Stimulated activated CD8-positive, alpha-beta memory T cell treated with anti-CD3 and anti-CD28 coated beads, Interleukin-4, amount 100 ng/mL, for 48 hours (primary cell): ENCODE data around the gene HK1.

ENCODE experiments used
- DNase-seq: peaks from one replicate; pipeline ENCODE4 v3.0.0-alpha.2; 2020

The HK1 gene

DNA sequence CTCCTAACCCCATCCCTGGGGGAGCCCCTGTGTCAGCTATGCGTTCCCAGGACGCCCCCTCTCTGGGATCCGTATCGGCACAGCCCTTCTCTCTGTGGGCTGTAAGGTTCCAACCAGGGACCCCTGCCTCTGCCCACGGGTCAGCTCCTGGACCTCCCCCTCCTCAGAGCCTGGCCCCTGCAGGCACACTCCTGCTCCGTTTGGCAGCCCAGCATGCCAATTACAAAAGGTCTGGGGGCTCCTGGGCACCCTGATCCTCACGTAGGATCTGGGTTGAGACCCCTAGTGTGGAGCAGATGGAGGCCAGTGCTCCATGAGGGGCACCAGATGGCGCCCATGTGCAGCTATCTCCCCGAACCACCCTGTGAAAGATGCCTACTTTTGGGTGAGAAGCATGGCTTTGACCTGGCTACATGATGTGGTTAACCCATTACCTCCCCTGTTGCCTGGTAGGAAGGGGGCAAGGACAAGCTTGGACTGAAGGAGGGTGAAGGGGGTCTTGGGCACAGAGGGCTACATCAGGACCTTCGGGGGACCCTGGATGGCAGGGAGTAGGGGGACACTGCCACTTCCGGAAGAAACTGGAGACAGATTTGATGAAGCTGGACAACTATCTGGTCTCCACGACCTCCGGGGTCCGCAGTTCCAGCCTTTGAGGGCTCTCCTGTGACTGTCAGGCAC is 129.5 kb downstream of the HK1 start:
- peak; percentile 46 for DNase-seq

DNA sequence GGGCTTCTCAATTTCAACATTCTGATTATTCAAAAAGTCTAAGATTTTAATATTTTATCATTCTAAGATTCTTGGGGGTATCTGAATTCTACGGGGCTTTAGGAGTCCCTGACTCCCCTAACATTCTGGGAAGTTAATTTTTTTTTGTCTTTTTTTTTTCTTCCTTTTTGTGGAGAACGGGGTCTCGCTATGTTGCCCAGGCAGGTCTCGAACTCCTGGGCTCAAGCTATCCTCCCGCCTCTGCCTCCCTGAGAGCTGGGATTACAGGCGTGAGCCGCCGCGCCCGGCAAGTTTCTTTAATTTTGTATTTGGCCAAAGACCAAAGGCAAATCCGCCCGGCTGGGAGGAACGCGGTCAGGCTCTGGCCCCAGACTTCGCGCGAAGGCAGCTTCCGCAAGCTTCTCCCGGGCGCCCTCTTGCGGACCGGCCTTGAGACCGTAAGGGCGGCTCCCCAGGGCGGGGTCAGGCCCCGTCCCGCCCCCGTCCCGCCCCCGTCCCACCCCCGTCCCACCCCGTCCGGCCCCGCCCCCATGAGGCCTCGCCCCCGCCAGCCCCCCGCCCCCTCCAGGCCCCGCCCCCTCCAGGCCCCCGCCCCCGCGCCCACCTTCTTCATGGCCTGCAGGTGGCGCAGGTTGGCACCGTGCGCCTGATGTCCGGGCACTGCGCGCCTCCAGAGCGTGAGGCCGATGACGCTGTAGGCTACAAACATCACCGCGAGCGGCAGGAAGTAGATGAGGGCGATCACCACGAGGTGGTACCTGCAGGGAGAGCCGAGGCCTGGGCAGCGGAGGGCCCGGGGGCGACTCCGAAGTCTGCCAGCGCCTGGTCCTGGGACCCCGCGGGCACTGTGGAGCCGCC is 130.3 kb downstream of the HK1 start:
- peak; percentile 92 for DNase-seq

DNA sequence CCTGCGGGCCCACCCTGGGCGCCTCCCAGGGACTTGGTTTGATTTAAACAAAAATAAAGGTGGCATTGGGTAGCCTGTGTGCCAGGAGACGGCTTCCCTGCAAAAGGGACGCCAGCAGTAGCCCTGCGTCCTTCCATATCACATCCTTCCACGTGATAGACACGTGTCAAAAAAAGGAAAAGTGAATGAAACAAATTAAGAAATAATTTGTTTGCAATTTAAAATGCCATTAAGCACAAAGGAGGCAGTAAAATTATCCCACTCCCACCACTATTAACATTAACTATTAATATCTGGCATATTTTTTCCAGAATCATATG is 130.8 kb downstream of the HK1 start:
- no peak for DNase-seq

GRCh38 chr10:69409968-69410367 is 131.7 kb downstream of the HK1 start:
- DNase-seq, result no peak

GRCh38 chr10:69410487-69410886 is 132.2 kb downstream of the HK1 start:
- DNase-seq, result no peak

DNA sequence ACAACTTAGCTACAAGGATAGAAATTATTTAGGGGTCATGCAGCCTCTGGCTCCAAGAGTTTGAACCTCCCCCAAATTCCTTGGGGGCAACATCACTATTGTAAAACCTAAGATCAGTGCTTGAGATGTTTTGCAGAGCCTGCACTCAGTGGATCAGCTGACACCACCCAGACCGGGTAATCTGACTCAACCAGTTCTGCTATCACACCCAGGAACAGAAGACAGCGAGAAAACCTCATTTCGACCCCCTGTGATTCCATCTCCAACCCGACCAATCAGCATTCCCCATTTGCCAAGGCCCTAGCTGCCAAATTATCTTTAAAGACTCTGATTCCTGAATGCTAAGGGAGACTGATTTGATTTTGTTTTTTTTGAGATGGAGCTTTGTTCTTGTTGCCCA is 133.2 kb downstream of the HK1 start:
- DNase-seq, result no peak

DNA sequence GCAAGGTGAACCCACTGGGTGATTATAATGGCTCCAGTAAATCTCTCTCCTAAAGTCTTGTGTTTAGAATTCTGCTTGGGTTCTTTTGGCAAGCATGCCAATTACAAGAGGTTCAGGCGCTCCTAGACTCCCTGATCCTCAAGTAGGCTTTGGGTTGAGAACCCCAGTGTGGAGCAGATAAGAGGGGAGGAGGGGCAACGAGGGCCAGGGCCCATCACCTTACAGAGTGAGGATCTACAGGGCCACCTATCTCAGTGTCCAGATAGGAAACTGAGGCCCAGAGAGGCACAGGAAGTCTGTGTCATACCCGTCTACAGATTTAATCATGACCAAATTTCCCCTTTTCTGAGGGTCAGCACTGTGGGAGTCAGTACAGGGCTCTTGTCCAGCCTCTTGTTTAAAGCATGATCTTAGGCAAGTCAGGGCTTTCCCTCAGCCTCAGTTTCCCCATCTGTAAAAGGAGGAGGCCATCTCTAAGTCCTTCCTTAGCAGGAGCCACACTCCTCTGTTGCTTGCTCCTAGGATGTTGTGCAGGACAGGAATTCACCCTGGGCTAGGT is 134.0 kb downstream of the HK1 start:
- no peak for DNase-seq

- DNase-seq, result peak; percentile 62
Measured at GRCh38 chr10:69413221-69413865, 135.0 kb downstream of the HK1 start.

- DNase-seq, result no peak
Measured at GRCh38 chr10:69414036-69415018, 136.0 kb downstream of the HK1 start.

GRCh38 chr10:69415049-69415448 is 136.8 kb downstream of the HK1 start:
- no peak for DNase-seq

GRCh38 chr10:69415951-69416350 is 137.7 kb downstream of the HK1 start:
- no peak for DNase-seq

- DNase-seq, result no peak
Measured at GRCh38 chr10:69416695-69417094, 138.4 kb downstream of the HK1 start, which contains the start of gene TACR2. Gene TACR2, minus strand, starts transcription at chr10:69416918. Its CDS starts 595 bp downstream, at chr10:69416323.

DNA sequence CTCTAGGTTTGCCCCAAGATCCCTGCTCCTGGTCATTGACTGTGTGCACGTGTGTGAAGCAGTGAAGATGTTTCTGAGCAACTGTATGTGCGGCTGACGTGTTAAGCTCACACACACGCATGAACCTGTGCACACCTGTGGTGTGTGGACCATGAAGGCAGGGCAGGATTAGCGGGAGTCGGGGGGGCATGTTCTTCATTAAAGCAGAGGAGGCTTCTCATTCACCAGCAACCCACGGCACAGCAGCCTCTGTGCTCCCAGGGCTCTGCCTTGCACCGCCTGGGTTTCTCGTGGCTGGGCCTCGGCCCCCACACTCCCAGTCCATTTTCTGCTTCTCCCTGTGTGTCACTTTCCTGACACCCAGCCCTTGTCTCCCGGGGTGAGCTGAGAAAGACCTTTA is 139.2 kb downstream of the HK1 start:
- no peak for DNase-seq

- no peak for DNase-seq
Measured at GRCh38 chr10:69418052-69418752, 139.9 kb downstream of the HK1 start.

DNA sequence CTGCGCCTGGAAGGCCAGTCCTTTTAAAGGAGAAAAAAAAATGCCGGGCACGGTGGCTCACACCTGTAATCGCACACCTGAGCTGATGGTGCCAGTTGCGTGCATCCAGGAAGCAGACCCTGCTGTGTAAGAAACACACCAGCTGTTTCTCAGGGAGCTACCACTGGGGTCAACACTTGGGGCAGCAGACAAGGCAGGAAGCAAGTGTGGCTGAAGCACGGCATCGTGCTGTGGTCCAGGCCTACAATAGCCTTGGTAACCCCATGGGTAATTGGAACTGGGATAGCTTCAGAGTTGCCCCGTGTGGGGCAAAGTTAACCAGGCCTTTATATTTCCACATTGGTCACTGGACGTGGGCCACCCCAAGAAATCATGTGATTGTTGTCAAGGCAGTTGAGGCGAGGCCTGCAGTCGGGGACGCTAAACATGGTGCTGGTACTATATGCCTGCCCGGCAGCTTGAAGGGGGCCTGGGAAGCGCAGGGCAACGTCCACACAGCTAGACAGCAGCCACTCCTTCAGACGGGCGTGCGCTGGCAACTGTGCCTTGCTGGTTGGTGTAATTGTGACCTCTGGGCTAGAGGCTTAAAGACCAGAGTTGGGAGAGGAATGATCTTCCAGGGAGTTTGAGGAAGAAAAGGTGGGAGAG is 140.9 kb downstream of the HK1 start:
- no peak for DNase-seq

- no peak for DNase-seq
Measured at GRCh38 chr10:69419744-69420126, 141.4 kb downstream of the HK1 start.

DNA sequence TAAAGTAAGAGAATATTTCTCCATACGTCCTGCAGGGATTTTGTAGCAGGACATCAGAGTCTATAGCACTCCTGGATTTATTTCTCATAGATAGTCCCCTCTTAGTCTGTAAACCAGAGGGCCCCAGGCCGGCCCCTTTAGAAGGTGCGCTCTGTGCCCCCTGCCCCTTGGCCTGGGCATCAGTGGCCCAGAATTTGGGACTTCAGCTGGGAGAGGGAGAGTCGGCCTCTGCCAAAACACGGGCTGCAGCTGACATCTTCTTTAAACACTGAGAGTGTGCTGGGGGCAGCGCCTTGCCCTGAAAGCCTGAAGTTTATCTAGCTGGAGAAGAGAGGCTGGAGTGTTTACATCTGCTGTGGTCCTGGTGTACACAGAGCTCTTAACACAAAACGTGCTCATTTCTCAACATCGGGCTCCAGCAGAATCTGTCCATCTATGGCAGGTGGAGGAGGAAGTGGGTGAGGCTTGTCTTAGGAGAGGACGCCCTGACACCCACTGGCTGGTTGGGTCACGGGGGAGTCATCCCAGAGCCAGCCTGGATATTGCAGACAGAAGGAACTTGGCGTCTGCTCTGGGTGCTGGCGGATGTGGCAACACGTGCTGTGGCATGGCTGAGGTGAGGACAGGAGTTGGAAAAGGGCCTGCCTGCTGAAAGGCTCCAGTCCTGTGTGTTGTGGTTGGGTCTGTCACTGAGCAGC is 143.5 kb downstream of the HK1 start:
- no peak for DNase-seq

DNA sequence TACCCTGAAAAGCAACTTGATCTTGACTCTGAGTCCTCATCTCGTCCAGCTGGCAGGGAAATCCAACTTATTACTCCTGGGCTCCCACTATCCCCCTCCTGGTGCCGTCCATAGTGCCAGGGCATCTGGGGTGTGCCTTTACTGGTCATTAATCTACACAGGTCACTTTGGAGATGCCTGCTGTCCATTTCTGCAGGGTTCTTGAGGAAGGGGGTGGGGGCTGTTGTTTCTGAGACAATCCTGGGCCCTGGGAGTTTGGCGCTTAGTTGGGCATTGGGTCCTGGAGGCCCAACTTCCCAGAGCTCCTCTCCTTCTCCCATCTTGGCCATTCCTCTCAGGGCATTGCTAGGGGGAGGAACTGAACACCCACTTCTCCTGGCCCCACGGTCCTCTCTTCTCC is 144.4 kb downstream of the HK1 start:
- DNase-seq, result no peak

DNA sequence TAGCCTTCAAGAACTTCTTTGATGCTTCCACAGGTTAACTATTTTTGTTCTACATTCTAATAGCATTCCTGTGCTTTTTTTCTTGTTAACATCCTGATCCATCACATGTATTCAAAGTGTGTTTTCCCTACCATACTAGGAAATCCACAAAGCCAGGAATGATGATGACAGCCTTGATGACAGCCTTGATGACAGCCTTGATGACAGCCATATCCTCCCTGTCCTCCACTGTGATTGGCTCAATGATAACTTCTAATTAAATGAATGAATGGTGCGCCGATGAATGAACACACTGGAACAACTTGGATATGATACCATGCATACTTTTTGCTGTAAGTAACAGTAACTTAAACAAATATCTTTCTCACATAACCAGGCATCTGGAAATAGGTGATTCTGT is 146.7 kb downstream of the HK1 start:
- DNase-seq, result no peak

GRCh38 chr10:69425511-69426298 is 147.4 kb downstream of the HK1 start:
- no peak for DNase-seq
